Lower leg skin (tissue), 3 donors: ENCODE measurements around the gene UPK3A.

Experiments
- POLR2A ChIP-seq, 2 donors: fragments of 450-650 bp; IDR thresholded peaks; one replicate each; pipeline ENCODE4 v1.6.1; 2016 to 2017; ENCODE audit warnings: antibody characterized with exemption in 2 of 2, mild to moderate bottlenecking in 1 of 2, moderate library complexity in 1 of 2
- TF ChIP-seq, protein P1 (sequence below), 3 donors: fragments of 450-650 bp; IDR thresholded peaks; one replicate each; pipeline ENCODE4 v1.5.1; 2016; ENCODE audit warnings: antibody characterized with exemption in 3 of 3, mild to moderate bottlenecking in 3 of 3, moderate library complexity in 2 of 3

DNA sequence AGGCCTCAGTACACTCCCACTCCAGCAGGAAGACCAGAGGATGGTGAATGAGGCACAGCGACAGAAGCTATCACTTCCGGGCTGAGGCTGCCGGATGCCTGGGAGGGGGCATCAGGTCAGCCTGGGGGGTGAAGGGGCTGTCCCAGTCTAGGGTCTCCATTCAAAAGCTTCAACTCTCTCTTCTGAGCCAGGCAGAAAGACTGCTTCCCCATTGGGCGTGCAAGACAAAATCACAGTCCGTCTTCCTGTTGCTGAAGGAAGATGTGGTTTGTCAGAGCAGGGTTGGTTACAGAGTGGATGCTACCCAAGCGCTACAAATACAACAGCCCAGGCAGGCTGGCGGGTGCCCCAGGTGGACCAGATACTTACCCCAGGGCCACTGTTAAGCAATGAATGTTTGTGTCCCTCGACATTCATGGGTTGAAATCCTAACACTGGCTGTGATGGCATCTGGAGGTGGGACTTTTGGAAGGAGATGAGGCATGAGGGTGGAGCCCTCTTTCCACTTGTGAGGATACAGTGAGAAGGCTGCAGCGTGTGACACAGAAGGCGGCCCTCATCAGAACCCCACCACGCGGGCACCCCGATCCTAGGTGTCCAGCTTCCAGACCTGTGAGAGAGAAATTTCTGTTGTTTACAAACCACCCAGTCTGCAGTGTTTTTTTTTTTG lies 12.0 kb downstream of the UPK3A start:
- TF ChIP-seq, protein P1, sequence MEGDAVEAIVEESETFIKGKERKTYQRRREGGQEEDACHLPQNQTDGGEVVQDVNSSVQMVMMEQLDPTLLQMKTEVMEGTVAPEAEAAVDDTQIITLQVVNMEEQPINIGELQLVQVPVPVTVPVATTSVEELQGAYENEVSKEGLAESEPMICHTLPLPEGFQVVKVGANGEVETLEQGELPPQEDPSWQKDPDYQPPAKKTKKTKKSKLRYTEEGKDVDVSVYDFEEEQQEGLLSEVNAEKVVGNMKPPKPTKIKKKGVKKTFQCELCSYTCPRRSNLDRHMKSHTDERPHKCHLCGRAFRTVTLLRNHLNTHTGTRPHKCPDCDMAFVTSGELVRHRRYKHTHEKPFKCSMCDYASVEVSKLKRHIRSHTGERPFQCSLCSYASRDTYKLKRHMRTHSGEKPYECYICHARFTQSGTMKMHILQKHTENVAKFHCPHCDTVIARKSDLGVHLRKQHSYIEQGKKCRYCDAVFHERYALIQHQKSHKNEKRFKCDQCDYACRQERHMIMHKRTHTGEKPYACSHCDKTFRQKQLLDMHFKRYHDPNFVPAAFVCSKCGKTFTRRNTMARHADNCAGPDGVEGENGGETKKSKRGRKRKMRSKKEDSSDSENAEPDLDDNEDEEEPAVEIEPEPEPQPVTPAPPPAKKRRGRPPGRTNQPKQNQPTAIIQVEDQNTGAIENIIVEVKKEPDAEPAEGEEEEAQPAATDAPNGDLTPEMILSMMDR (IDR thresholded peaks at IDR 0.05) = no peak
- no peak for TF ChIP-seq POLR2A (IDR thresholded peaks at IDR 0.05)
